ENCODE data around the gene SENP5. TPM values are rescaled to one million over a fixed set of nuclear protein-coding genes. Genes with fewer than 3 reads are reported as not detected.

Gene SENP5
- total RNA-seq, 1 experiment from 2014 or later: 34.8 TPM

DNA sequence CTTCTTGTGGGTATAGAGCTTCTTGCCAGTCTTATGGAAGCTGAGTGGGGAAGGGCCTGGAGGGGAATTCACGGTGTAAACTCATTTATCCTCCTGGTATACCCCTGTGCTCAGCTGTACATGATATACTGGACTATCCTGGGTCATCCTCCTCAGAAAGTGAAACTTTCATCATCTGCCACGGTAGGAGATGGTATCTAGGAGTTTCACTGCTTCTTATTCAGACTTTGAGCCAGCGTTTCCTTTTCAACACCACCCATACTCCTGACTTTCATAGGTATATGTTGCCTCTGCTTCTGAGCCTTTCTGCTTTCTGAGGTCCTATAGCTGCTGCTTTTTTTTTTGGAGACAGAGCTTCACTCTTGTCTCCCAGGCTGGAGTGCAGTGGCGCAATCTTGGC, 15.6 kb downstream of the SENP5 start:
- no peak for DNase-seq (ENCODE audit: low read depth)

DNA sequence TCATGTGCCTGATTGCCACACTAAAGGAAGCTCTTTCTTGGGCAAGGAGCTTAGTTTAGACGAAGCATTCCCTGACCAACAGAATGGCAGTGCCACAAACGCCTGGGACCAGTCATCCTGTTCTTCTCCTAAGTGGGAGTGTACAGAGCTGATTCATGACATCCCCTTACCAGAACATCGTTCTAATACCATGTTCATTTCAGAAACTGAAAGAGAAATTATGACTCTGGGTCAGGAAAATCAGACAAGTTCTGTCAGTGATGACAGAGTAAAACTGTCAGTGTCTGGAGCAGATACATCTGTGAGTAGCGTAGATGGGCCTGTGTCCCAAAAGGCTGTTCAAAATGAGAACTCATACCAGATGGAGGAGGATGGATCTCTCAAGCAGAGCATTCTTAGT, 18.4 kb downstream of the SENP5 start:
- no peak for DNase-seq (ENCODE audit: low read depth)

DNA sequence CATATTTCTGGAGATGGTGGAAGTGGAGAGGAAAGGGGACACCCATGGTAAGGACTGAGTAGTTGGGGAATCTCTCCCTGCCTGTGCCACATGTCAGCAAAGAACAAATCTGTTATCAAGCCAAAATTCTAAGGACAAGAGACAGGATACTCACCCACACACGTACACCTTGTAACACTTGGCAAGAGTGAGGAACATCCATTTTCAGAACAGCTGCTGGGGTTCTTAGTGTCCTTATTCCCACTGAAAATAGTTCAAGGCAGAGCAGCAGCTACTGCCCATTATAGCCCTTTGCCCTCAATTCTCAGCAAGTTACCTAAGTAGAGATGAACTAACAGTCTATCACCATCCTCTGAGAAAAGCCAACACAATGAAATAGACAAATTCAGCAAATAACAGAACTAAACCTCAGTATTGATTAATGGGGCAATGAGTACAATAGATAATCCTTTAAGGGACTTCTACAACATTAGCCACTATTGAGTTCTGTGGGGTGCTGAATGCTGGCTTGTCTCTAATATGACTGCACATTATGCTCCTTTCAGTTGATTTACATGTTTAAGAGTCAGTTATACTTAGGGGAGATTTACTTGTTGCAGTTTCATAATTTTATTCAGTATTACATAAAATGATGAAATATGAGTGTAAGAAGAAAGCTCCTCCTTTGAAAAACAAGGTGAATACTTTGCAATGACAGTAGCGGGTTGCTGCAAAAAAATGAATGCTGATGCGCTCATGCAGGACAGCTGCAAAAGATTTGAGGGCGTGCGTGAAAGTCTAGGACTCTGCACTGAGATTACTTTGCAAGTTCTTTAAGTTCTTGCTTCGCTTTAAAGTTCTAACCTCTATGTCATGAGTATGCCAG, 22.4 kb downstream of the SENP5 start:
- no peak for DNase-seq (ENCODE audit: low read depth)

DNA sequence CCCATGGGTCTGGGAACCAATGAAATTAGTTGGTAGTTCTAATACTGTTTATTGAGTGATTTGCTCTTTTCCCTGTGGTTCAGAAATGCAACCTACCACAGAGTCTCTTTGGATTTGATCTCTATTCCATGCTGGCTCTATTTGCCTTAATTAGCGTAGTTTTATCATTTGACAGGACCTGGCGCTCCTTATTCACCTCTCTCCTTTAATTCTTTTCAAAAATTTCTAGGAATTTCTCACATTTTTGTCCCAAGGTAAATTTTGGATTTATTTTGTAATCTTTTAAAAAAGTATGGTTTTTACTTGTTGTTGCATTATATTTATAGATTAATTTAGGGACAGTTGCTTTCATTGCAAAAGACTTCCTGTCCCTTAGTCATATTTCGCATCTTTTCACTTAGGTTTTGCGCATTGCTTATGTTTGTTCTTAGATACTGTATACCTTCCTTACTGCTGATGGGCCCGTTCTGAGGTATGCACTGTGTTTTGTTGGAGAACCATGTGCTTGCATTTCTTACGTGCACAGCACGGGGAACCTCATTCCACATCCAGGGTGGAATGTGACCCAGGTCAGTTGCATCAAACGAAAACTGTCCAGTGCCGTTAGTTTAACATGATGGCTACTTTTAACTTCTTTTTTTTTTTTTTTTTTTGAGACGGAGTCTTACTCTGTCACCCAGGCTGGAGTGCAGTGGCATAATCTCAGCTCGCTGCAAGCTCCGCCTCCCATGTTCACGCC, 27.0 kb downstream of the SENP5 start:
- no peak for DNase-seq (ENCODE audit: low read depth)

DNA sequence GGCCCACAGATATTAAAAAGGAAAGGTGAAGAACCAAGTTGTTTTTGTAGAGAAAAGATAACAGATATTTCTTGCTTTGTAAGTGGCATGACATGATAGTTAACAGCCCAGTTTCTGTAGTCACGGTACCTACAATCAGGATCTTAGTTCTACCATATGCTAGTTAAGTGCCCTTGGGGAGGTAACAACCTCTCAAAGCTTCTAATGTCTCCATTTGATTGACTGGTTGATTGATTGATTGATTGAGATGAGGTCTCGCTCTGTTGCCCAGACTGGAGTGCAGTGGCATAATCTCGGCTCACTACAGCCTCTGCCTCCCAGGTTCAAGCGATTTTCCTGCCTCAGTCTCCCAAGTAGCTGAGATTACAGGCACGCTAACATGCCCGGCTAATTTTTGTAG, 28.5 kb downstream of the SENP5 start:
- no peak for DNase-seq (ENCODE audit: low read depth)

DNA sequence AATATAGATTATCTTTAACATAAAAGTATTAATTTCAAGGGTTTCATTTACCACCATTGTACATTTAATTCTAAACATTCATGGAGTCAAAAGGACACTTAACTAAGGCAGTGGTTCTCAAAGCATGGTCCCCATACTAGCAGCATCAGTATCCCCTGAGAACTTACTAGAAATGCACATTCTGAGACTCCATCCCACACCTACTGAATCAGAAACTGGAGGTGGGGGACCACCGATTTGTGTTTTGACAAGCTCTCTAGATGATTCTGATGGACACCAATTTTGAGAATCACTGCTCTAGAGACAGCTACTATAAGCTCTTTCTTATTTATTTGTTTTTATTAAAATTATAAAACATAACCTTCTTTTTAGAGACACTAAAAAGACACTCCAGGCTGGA, 34.0 kb downstream of the SENP5 start:
- DNase-seq (ENCODE audit: low read depth): no peak

DNA sequence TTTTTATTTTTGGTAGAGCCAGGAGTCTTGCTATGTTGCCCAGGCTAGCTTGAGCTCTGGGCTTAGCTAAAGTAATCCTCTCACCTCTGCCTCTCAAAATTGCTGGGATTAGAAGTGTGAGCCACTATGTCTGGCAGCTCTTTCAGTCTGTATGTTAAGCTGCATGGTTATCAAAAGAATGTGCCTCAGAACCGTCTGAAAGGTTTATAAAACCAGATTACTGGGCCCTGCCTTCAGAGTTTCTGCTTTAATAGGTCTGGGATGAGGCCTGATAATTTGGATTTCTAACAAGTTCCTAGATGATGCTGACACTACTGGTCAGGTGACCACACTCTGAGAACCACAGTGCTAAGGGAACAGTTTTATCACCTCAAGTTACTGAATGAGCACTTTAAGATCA, 34.6 kb downstream of the SENP5 start:
- no peak for DNase-seq (ENCODE audit: low read depth)

DNA sequence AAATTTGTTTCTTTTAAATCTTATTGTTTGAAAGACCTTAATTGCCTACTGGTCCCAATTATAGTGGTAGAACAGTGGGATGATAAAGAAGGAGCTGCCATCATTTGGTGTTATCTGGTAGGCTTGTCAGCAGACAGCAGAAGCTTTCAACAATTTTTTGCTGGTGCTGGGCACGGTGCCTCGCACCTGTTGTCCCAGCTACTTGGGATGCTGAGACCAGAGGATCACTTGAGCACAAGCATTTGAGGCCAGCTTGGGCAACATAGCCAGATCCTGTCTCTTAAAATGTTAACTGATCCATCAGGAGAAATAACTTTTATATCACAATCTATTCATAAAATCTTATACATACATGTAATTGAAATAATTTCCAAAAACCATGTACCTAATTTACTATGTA, 36.0 kb downstream of the SENP5 start:
- no peak for DNase-seq (ENCODE audit: low read depth)

DNA sequence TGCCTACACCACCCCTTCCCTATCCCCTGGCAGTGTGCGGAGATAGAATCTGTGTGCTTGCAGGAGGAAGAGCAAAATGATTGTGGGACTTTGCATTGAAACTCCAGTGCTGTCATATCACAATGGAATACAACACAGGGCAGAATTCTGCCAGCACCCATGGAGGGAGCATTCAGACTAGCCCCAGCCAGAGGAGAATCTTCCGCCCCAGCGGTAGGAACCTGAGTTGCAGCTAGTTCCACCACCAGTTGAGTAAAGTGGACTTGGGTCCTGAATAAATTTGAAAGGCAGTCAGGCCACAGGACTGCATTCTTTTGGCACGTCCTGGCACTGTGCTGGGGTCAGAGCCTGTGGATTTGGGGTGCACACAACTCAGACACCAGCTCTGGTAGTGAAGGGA, 47.1 kb downstream of the SENP5 start:
- DNase-seq (ENCODE audit: low read depth): no peak

DNA sequence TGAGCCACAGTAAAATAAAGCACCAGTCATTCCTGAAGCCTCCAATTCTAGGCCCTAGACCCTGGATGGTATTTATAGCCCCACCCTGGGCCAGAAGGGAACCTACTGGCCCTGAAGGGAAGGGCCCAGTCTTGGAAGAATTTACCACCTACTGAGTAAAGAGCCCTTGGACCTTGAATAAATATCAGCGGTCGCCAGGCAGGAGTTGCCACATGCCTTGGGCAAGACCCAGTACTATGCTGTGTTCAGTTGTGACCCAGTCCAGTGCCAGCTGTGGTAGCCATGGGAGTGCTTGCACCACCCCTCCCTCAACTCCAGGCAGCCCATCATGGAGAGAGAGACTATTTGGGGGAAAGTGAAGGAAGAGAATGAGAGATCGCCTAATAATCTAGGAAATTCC, 47.7 kb downstream of the SENP5 start:
- DNase-seq (ENCODE audit: low read depth): no peak

DNA sequence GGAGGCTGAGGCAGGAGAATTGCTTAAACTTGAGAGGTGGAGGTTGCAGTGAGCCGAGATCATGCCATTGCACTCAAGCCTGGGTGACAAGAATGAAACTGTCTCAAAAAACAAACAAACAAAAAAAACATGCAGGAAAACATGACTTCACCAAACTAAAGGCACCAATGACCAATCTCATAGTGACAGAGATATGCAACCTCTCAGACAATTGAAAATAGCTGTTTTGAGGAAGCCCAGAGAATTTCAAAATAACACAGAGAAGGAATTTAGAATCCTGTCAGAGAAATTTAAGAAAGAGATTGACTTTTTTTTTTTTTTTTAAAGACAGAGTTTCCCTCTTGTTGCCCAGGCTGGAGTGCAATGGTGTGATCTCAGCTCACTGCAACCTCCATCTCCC, 48.5 kb downstream of the SENP5 start:
- DNase-seq (ENCODE audit: low read depth): no peak

DNA sequence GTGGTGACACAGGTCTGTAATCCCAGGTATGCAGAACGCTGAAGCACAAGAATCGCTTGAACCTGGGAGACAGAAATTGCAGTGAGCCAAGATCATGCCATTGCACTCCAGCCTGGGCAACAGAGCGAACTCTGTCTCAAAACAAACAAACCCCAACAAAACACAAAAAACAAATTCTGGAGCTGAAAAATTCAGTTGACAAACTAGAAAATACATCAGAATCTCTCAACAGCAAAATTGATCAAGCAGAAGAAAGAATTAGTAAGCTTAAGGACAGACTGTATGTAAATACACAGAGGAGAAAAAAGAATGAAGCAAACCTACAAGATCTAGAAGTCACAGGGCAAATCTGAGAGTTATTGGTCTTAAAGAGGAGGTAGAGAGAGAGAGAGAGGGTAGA, 49.3 kb downstream of the SENP5 start:
- DNase-seq (ENCODE audit: low read depth): no peak

DNA sequence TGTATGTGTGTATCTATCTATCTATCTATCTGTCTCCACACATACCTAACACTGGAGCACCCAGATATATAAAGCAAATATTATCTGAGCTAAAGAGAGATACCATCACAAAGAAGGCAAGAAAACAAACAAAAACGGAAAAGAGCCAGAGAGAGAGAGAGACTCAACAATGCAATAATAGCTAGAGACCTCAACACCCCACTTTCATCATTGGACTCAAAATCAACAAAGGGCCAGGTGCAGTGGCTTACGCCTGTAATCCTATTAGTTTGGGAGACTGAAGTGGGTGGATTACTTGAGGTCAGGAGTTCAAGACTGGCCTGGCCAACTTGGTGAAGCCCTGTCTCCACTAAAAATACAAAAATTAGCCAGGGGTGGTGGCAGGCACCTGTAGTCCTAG, 51.2 kb downstream of the SENP5 start:
- no peak for DNase-seq (ENCODE audit: low read depth)

DNA sequence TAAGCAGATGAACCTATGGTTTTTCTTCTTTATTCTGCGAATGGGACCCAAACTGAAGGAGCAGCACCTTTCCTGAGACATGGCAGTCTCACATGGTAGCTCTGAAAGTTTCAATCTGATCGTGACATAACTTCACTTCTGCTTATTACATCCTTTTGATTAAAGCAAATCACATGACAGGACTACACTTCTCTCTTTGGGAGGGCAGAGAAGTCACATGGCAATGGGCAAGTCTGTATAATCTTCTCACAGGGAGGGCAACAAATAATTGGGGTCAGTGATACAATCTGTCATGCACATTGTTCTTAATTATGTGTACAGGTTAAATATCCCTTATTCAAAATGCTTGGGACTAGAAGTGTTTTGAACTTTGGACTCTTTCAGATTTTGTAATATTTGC, 53.0 kb downstream of the SENP5 start:
- DNase-seq (ENCODE audit: low read depth): no peak

DNA sequence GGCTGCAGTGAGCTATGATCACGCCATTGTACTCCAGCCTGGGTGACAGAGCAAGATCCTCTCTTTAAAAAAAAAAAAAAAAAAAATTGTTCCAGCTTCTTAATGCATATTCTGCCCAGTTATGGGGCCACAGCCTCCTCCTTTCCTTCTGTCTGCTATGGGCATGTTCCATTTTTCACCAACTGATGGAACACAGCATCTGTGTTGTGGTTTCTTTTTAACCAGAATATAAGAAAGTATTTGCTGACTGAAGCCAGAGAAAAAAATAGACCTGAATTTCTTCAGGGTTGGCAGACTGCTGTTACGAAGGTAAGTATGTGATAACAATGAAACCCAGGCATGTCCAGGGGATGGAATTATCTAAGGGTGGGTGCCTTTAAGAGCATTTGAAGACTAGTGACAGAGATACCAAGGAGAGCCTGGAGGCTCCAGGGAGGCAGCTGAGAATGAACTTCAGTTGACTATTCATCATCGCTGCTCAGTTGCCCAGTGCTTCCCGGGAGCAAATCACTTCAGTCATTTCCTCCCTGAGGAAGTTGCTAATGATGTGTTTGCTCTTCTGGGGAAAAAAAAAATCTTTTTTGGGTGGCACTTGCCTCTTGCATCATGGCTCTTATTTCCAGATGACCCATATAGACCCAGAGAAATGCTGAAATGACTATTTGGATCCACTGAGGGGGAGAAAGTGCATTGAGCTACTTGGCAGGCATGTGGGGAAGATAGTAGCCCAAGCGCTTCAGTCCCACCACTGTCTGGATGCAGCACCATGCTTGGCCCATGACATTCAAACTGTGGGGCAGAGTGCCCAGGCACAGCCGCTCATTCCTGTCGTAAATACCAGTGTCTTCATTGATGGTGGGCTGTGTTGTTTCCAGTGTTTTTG, 60.1 kb downstream of the SENP5 start:
- no peak for DNase-seq (ENCODE audit: low read depth)

DNA sequence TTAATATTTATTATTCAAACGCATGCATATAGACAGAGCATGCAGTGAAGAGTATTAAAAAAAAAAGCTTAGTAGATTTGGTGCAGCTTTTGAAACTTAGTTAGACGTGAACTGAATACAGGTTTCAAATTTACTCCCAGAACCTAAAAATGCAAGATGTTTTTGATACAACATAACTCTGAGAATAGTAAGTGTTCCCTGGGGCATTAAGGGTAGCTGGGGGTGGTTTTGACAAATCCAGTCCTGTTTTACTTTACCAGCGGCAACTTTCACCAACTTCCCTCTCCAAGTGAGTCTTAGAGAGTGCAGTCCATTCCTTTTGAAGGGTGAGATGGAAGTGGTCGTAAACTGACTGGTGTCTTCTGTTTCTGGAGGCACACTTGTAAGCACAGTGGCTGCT, 63.4 kb downstream of the SENP5 start:
- DNase-seq (ENCODE audit: low read depth): no peak

DNA sequence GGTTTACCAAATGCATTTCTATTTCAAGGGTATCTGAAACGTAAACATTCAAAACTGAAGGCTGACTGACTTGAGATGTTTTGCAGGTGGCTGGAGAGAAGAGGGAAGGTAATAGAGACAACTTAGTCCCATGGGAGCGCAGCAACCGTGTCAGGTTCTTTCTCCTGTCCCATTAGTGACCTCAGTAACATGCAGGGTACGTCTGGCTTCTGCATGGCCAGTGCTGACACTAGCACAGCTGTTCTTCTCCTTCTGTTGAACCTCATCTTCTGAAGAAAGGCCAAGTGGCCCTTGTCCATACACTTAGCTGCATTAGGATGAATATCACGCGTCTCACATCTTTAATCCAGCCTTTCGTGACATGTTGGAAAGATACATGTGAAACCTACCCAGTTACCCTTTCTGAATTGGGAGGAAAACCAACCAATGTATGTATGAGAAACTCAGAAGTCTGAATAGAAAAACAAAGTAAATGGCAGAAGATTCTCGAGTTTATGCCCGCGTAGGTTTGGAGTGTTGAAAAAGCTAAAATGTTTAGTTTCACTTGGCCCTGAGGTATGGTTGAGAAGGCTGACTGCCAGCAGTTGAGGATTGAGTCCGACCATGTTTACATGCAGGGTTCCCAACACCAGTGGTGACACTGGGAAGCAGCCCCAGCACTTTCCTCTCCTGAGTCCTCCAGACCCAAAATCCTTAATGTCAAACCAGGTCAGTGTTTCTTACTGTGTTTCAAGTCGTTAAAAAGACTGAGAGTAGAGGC, 64.3 kb downstream of the SENP5 start:
- no peak for DNase-seq (ENCODE audit: low read depth)

DNA sequence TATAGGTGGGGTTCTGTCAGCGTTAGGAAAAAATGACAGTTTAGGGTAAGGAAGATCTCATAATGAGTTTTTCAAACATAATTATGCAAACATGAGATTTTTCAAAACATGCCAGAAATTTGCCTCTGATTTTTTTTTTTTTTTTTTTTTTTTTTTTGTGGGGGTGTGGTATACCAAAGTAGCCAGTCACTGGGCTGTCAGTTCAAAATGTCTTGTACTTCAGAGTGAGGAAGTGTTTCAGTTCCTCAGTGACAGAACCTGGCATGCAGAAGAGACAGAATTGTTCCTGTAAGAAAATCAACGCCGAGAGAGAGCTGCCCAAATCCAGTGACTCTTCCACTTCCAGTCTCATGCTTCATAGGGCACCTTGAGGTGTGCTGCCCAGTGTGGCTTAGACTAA, 64.9 kb downstream of the SENP5 start:
- no peak for DNase-seq (ENCODE audit: low read depth)

DNA sequence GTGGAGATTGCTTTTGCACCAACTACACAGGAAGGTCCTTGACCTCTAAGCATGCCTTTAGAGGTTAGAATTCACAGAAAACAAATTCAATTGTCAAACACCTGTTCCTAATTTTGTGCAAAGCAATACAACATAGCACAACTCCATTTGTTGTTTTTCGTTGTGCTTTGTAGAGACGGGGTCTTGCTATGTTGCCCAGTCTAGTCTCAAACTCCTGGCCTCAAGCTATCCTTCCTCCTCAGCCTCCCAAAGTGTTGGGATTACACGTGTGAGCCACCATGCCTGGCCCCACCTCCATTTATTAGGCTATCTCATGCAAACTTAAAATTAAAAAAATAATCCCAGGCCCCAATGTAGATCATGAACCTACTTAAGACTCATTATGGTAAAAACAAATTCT, 68.6 kb downstream of the SENP5 start:
- DNase-seq (ENCODE audit: low read depth): no peak

DNA sequence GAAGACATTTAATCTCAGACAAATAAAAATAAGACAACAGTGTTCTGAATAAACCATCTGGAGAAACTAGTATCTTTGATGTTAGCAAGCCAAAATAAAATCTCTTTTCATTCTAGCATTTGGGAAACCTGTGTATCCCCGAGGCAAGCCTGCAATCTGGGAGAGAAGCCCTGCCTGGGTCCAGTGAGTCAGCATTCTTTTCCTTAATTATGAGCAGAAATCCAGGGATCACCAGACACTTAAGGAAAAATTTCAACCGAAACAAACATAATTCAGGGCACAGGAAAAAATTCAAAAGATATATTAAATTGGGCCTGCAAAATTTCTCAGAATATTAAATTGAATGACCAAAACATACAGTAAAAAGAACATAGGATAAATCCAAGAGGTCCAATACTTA, 70.4 kb downstream of the SENP5 start:
- peak; percentile 10 for DNase-seq (ENCODE audit: low read depth)

DNA sequence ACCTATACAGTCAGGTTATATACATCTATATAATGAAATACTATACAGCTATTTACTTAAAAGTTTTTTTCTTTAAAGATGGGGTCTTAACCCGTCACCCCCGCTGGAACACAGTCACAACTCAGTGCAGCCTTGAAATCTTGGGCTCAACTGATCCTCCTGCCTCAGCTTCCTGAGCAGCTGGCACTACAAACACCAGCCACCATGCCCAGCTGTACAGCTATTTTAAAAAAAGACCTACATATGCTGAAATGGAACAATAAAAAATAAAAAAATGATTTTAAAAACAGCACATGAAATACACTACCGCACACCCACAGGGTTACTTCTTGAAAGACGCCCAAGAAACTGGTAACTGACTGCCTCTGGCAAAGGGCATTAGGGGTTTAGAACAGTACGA, 70.9 kb downstream of the SENP5 start:
- DNase-seq (ENCODE audit: low read depth): no peak

Data from RPMI7951 (cell line).